ENCODE measurements around the gene KCNIP1. TPM values are rescaled to one million over a fixed set of nuclear protein-coding genes. Genes with fewer than 3 reads are reported as not detected.

KCNIP1 gene
- total and polyA plus RNA-seq, 2 of the 13 experiments (the other 11 are each of a cell fraction or from before 2014, with no cell fraction given) = not detected

DNA sequence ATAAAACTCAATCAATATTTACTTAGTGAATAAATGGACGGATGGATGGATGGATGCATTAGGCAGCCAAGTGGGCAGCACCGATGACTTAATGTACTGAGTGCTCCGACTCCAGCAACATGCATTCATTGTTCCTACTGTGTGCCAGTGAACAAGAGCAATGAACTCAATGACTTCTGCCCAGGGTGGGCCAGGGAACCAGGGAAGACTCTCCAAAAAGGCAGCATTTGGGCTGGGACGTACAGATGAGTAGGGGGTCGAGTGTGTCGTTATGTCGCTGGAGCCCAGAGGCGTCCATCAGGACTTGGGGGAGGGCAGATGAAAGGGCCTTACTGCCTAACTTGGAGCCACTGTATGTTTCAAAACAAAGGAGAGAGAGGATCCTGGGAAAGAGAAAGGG, 126.4 kb downstream of the KCNIP1 start:
- in situ Hi-C loops (cut with HindIII; ENCODE audit: extremely low pct_ligation_motif_present, low pct_unique_long_range_greater_than_20kb) = no loop called here
- POLR2A ChIA-PET = no interaction called here
- CTCF ChIA-PET (ENCODE audit: low intra/inter-chr PET ratio, low total read pairs) = no interaction called here

DNA sequence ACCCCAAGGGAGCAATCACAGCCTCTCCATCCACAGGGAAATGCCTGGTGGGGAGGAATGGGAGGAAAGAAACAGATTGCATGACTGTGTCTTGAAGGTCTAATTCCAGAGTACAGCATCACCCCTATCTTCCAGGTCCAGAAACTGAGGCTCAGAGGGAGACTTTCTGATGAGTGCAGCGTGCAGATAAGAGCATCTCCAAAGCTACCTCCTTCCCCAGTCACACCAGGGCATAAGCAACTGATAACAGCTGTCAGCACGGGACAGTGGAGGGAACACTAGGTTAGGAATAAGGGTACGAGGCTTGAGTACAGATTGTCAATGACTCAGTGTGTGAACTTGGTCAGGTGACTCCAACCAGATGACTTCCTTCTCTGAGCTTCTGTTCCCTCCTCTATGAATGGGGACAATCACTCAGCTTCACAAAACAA, 126.9 kb downstream of the KCNIP1 start:
- no TSS peak for BruUV-seq (replicated peaks)
- 0% methylated on average over 3 of the region's 3 CpGs for WGBS (ENCODE audit: low lambda C conversion rate)
- Histone ChIP-seq H3K27ac (ENCODE audit: extremely low read length, insufficient read depth, low read length) (no peak overlapping the region), H3K27me3 (ENCODE audit: control insufficient read depth in 1 of 2, insufficient read depth in 2 of 2, low read length in 2 of 2) (peaks cover 2 to 4% of the 10 kb centered on the region in 2 experiments; a peak in 2 of 5 replicates), H2AFZ (ENCODE audit: low read length) (no peak overlapping the region), H3K9me3 (ENCODE audit: low read length) (no peaks in the 10 kb centered on the region), H4K20me1 (ENCODE audit: insufficient read depth, low read length) (no peaks in the 10 kb centered on the region), H3K4me1 (ENCODE audit: insufficient read depth, low read length) (peaks cover 11% of the 10 kb centered on the region; the same call in 1 of the 2 replicates), H3K9ac (ENCODE audit: insufficient read depth, low read depth, low read length) (no peak overlapping the region), H3K4me3 (replicated peaks in 1 of 3; ENCODE audit: insufficient read depth in 1 of 3, low read depth in 2 of 3, low read length in 3 of 3) (no peak overlapping the region), H3K79me2 (ENCODE audit: insufficient read depth, low read length) (no peaks in the 10 kb centered on the region), H3K36me3 (replicated peaks in 1 of 2; ENCODE audit: control insufficient read depth in 1 of 2, insufficient read depth in 2 of 2, low read length in 2 of 2) (no peaks in the 10 kb centered on the region), H3K4me2 (ENCODE audit: low read depth, low read length) (no peak overlapping the region)
- ChIA-PET CTCF (ENCODE audit: low intra/inter-chr PET ratio, low total read pairs) (no interaction called here), POLR2A (no interaction called here)
- DNase-seq (ENCODE audit: low spot score) (no peak), ATAC-seq (no peak), FAIRE-seq (no peak)
- in situ Hi-C loops (cut with HindIII; ENCODE audit: extremely low pct_ligation_motif_present, low pct_unique_long_range_greater_than_20kb) = no loop called here
- intact Hi-C loops (cut with micrococcal nuclease; ENCODE audit: unreplicated experiment) = loop anchor here (10.0 kb wide), 1 partner anchor 114 kb away; no protein-coding TSS in a partner anchor
- TF ChIP-seq ZKSCAN5 (CRISPR knock-in tag; IDR thresholded peaks at IDR 0.05) = no peak
- TF ChIP-seq REPIN1 (CRISPR knock-in tag; IDR thresholded peaks at IDR 0.05; ENCODE audit: borderline replicate concordance, low read depth) = no peak
- TF ChIP-seq ZNF431 (CRISPR knock-in tag; IDR thresholded peaks at IDR 0.05; ENCODE audit: borderline replicate concordance, low read depth) = no peak
- TF ChIP-seq ZNF207 (IDR thresholded peaks at IDR 0.05; ENCODE audit: borderline replicate concordance) = no peak
- no peak for TF ChIP-seq ARHGAP35 (CRISPR knock-in tag; IDR thresholded peaks at IDR 0.05; ENCODE audit: borderline replicate concordance)
- TF ChIP-seq RORA (CRISPR knock-in tag; IDR thresholded peaks at IDR 0.05) = no peak
- TF ChIP-seq CC2D1A (CRISPR knock-in tag; IDR thresholded peaks at IDR 0.05) = no peak
- no peak for TF ChIP-seq U2AF2 (IDR thresholded peaks at IDR 0.05; ENCODE audit: low read depth, low read length)
- TF ChIP-seq NRL (CRISPR knock-in tag; IDR thresholded peaks at IDR 0.05; ENCODE audit: borderline replicate concordance) = no peak
- no peak for TF ChIP-seq ADNP (CRISPR knock-in tag; IDR thresholded peaks at IDR 0.05)
- no peak for TF ChIP-seq THAP11 (CRISPR knock-in tag; IDR thresholded peaks at IDR 0.05)
- no peak for TF ChIP-seq ZNF7 (CRISPR knock-in tag; IDR thresholded peaks at IDR 0.05)
- TF ChIP-seq SKI (IDR thresholded peaks at IDR 0.05; ENCODE audit: partially characterized antibody) = no peak
- TF ChIP-seq, protein P1, sequence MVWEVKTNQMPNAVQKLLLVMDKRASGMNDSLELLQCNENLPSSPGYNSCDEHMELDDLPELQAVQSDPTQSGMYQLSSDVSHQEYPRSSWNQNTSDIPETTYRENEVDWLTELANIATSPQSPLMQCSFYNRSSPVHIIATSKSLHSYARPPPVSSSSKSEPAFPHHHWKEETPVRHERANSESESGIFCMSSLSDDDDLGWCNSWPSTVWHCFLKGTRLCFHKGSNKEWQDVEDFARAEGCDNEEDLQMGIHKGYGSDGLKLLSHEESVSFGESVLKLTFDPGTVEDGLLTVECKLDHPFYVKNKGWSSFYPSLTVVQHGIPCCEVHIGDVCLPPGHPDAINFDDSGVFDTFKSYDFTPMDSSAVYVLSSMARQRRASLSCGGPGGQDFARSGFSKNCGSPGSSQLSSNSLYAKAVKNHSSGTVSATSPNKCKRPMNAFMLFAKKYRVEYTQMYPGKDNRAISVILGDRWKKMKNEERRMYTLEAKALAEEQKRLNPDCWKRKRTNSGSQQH (CRISPR knock-in tag; IDR thresholded peaks at IDR 0.05; ENCODE audit: low read depth) = no peak
- TF ChIP-seq ZNF747 (CRISPR knock-in tag; IDR thresholded peaks at IDR 0.05; ENCODE audit: borderline replicate concordance) = no peak
- TF ChIP-seq RCOR2 (CRISPR knock-in tag; IDR thresholded peaks at IDR 0.05) = no peak

More for the DNA sequence above, 126.4 kb downstream of the KCNIP1 start:
- Histone ChIP-seq H3K4me3 (replicated peaks in 1 of 3; ENCODE audit: insufficient read depth in 1 of 3, low read depth in 2 of 3, low read length in 3 of 3) (no peak overlapping the region), H3K27ac (ENCODE audit: extremely low read length, insufficient read depth, low read length) (no peak overlapping the region), H3K79me2 (ENCODE audit: insufficient read depth, low read length) (no peaks in the 10 kb centered on the region), H2AFZ (ENCODE audit: low read length) (no peak overlapping the region), H3K9me3 (ENCODE audit: low read length) (no peaks in the 10 kb centered on the region), H3K4me1 (ENCODE audit: insufficient read depth, low read length) (peaks cover 11% of the 10 kb centered on the region; the same call in 1 of the 2 replicates), H3K4me2 (ENCODE audit: low read depth, low read length) (no peak overlapping the region), H3K9ac (ENCODE audit: insufficient read depth, low read depth, low read length) (no peak overlapping the region), H4K20me1 (ENCODE audit: insufficient read depth, low read length) (no peaks in the 10 kb centered on the region), H3K36me3 (replicated peaks in 1 of 2; ENCODE audit: control insufficient read depth in 1 of 2, insufficient read depth in 2 of 2, low read length in 2 of 2) (no peaks in the 10 kb centered on the region), H3K27me3 (ENCODE audit: control insufficient read depth in 1 of 2, insufficient read depth in 2 of 2, low read length in 2 of 2) (peaks cover 2 to 4% of the 10 kb centered on the region in 2 experiments; a peak in 2 of 5 replicates)
- FAIRE-seq = no peak
- WGBS (ENCODE audit: low lambda C conversion rate) = 14% methylated on average over 8 of the region's 8 CpGs
- ATAC-seq = no peak
- TF ChIP-seq, protein P2, sequence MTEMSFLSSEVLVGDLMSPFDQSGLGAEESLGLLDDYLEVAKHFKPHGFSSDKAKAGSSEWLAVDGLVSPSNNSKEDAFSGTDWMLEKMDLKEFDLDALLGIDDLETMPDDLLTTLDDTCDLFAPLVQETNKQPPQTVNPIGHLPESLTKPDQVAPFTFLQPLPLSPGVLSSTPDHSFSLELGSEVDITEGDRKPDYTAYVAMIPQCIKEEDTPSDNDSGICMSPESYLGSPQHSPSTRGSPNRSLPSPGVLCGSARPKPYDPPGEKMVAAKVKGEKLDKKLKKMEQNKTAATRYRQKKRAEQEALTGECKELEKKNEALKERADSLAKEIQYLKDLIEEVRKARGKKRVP (CRISPR knock-in tag; IDR thresholded peaks at IDR 0.05) = no peak
- DNase-seq (ENCODE audit: low spot score) = no peak
- BruUV-seq (replicated peaks) = no TSS peak
- intact Hi-C loops (cut with micrococcal nuclease; ENCODE audit: unreplicated experiment) = loop anchor here (10.0 kb wide), 1 partner anchor 115 kb away; no protein-coding TSS in a partner anchor

Measured in HepG2 (cell line).